ENCODE results near the gene MED16. TPM values are rescaled to one million over a fixed set of nuclear protein-coding genes. Genes with fewer than 3 reads are reported as not detected.

Gene MED16
- total RNA-seq, 2 experiments from 2014 or later: 61.3 to 68.1 TPM

- H3K27me3 Mint-ChIP-seq (ENCODE audit: low read depth): peaks cover 2% of the 10 kb centered on the region
- peak overlapping the region; percentile 36 for H3K4me3 Mint-ChIP-seq
- CTCF ChIA-PET: interaction anchor here (3.9 kb wide), 1 partner anchor 53 kb away, joined by 21 read pairs; no protein-coding TSS in a partner anchor
- no peaks in the 10 kb centered on the region for H3K36me3 Mint-ChIP-seq (ENCODE audit: low read depth)
- no peak overlapping the region for H3K27ac Mint-ChIP-seq
- intact Hi-C loops (cut with micrococcal nuclease): loop anchor here (1.0 to 5.0 kb wide), 2 partner anchors 53 to 344 kb away; partner anchors contain the start of gene BSG
- peaks cover 22% of the 10 kb centered on the region for H3K4me1 Mint-ChIP-seq (ENCODE audit: low read depth)
- no peaks in the 10 kb centered on the region for H3K9me3 Mint-ChIP-seq
- DNase-seq: peak; percentile 55
Measured at GRCh38 chr19:916645-917322, 23.8 kb upstream of the MED16 start.

GRCh38 chr19:913080-913748 lies 20.2 kb upstream of the MED16 start, which contains the start of gene R3HDM4:
R3HDM4 (minus strand) TSS chr19:913219; CDS start chr19:913157, 62 bp downstream.
- DNase-seq: peak; percentile 88
- H3K36me3 Mint-ChIP-seq (ENCODE audit: low read depth): peaks cover 5% of the 10 kb centered on the region
- peaks cover 34% of the 10 kb centered on the region for H3K4me1 Mint-ChIP-seq (ENCODE audit: low read depth)
- peak within 1 kb of the TSS; percentile 84 for H3K4me3 Mint-ChIP-seq
- H3K9me3 Mint-ChIP-seq: no peaks in the 10 kb centered on the region
- H3K27ac Mint-ChIP-seq: peak within 1 kb of the TSS; percentile 95
- intact Hi-C loops (cut with micrococcal nuclease): loop anchor here (1.0 kb wide), 1 partner anchor 20 kb away; the partner anchor contains the start of genes MED16 and RNU6-9
- peaks cover 2% of the 10 kb centered on the region for H3K27me3 Mint-ChIP-seq (ENCODE audit: low read depth)
- CTCF ChIA-PET: interaction anchor here (3.9 kb wide), 1 partner anchor 49 kb away, joined by 21 read pairs; no protein-coding TSS in a partner anchor

GRCh38 chr19:912181-913079 lies 19.4 kb upstream of the MED16 start:
- Mint-ChIP-seq H3K27me3 (ENCODE audit: low read depth) (no peaks in the 10 kb centered on the region), H3K4me3 (peak overlapping the region; percentile 84), H3K4me1 (ENCODE audit: low read depth) (peaks cover 40% of the 10 kb centered on the region), H3K27ac (peak overlapping the region; percentile 85), H3K36me3 (ENCODE audit: low read depth) (peaks cover 5% of the 10 kb centered on the region), H3K9me3 (no peaks in the 10 kb centered on the region)
- DNase-seq: peak; percentile 38
- intact Hi-C loops (cut with micrococcal nuclease): loop anchor here (1.0 kb wide), 1 partner anchor 19 kb away; the partner anchor contains the start of genes MED16 and RNU6-9
- CTCF ChIA-PET: no interaction called here

GRCh38 chr19:911197-912033 lies 18.4 kb upstream of the MED16 start:
- peak overlapping the region; percentile 68 for H3K4me3 Mint-ChIP-seq
- CTCF ChIA-PET: no interaction called here
- H3K27me3 Mint-ChIP-seq (ENCODE audit: low read depth): no peaks in the 10 kb centered on the region
- intact Hi-C loops (cut with micrococcal nuclease): no loop called here
- no peaks in the 10 kb centered on the region for H3K9me3 Mint-ChIP-seq
- no peak for DNase-seq
- H3K27ac Mint-ChIP-seq: peak overlapping the region; percentile 86
- H3K36me3 Mint-ChIP-seq (ENCODE audit: low read depth): peaks cover 7% of the 10 kb centered on the region
- peaks cover 50% of the 10 kb centered on the region for H3K4me1 Mint-ChIP-seq (ENCODE audit: low read depth)

GRCh38 chr19:907183-907853 lies 14.3 kb upstream of the MED16 start:
- Mint-ChIP-seq H3K27me3 (ENCODE audit: low read depth) (no peaks in the 10 kb centered on the region), H3K9me3 (no peaks in the 10 kb centered on the region), H3K27ac (peak overlapping the region; percentile 97), H3K4me3 (peak overlapping the region; percentile 41), H3K36me3 (ENCODE audit: low read depth) (peaks cover 15% of the 10 kb centered on the region), H3K4me1 (ENCODE audit: low read depth) (peaks cover 72% of the 10 kb centered on the region)
- CTCF ChIA-PET: interaction anchor here (0.7 to 3.8 kb wide), 4 partner anchors 13 to 44 kb away, joined by 3 to 17 read pairs (median 3); partner anchors contain the start of genes MED16 and RNU6-9
- intact Hi-C loops (cut with micrococcal nuclease): loop anchor here (2.0 to 5.0 kb wide), 4 partner anchors 35 to 345 kb away; partner anchors contain the start of gene GPX4
- DNase-seq: peak; percentile 88

- Mint-ChIP-seq H3K4me1 (ENCODE audit: low read depth) (peaks cover 75% of the 10 kb centered on the region), H3K4me3 (peak overlapping the region; percentile 41), H3K36me3 (ENCODE audit: low read depth) (peaks cover 15% of the 10 kb centered on the region), H3K9me3 (no peaks in the 10 kb centered on the region), H3K27ac (peak overlapping the region; percentile 97), H3K27me3 (ENCODE audit: low read depth) (no peaks in the 10 kb centered on the region)
- CTCF ChIA-PET: interaction anchor here (1.2 to 3.8 kb wide), 2 partner anchors 13 to 43 kb away, joined by 3 to 17 read pairs; partner anchors contain the start of genes MED16 and RNU6-9
- intact Hi-C loops (cut with micrococcal nuclease): loop anchor here (2.0 to 5.0 kb wide), 4 partner anchors 34 to 346 kb away; partner anchors contain the start of gene GPX4
- peak; percentile 78 for DNase-seq
Measured at GRCh38 chr19:906480-906879, 13.5 kb upstream of the MED16 start.

GRCh38 chr19:904545-904944 lies 11.6 kb upstream of the MED16 start:
- Mint-ChIP-seq H3K4me3 (no peak overlapping the region), H3K36me3 (ENCODE audit: low read depth) (peaks cover 13% of the 10 kb centered on the region), H3K4me1 (ENCODE audit: low read depth) (peaks cover 68% of the 10 kb centered on the region), H3K27me3 (ENCODE audit: low read depth) (no peaks in the 10 kb centered on the region), H3K27ac (no peak overlapping the region), H3K9me3 (no peaks in the 10 kb centered on the region)
- DNase-seq: no peak
- CTCF ChIA-PET: no interaction called here
- intact Hi-C loops (cut with micrococcal nuclease): no loop called here

- intact Hi-C loops (cut with micrococcal nuclease): no loop called here
- H3K4me3 Mint-ChIP-seq: no peak overlapping the region
- H3K4me1 Mint-ChIP-seq (ENCODE audit: low read depth): peaks cover 56% of the 10 kb centered on the region
- no peak for DNase-seq
- H3K36me3 Mint-ChIP-seq (ENCODE audit: low read depth): peaks cover 12% of the 10 kb centered on the region
- CTCF ChIA-PET: no interaction called here
- H3K27me3 Mint-ChIP-seq (ENCODE audit: low read depth): no peaks in the 10 kb centered on the region
- H3K9me3 Mint-ChIP-seq: no peaks in the 10 kb centered on the region
- H3K27ac Mint-ChIP-seq: no peak overlapping the region
Measured at GRCh38 chr19:903266-903797, 10.3 kb upstream of the MED16 start.

GRCh38 chr19:902446-903226 lies 9.6 kb upstream of the MED16 start:
- no peaks in the 10 kb centered on the region for H3K9me3 Mint-ChIP-seq
- H3K4me3 Mint-ChIP-seq: no peak overlapping the region
- no peak overlapping the region for H3K27ac Mint-ChIP-seq
- CTCF ChIA-PET: interaction anchor here (0.5 to 0.7 kb wide), 2 partner anchors 20 to 92 kb away, joined by 3 to 5 read pairs; no protein-coding TSS in a partner anchor
- DNase-seq: no peak
- peaks cover 49% of the 10 kb centered on the region for H3K4me1 Mint-ChIP-seq (ENCODE audit: low read depth)
- H3K27me3 Mint-ChIP-seq (ENCODE audit: low read depth): no peaks in the 10 kb centered on the region
- intact Hi-C loops (cut with micrococcal nuclease): no loop called here
- peaks cover 15% of the 10 kb centered on the region for H3K36me3 Mint-ChIP-seq (ENCODE audit: low read depth)

- CTCF ChIA-PET: interaction anchor here (0.5 to 0.7 kb wide), 2 partner anchors 21 to 93 kb away, joined by 3 to 5 read pairs; no protein-coding TSS in a partner anchor
- Mint-ChIP-seq H3K36me3 (ENCODE audit: low read depth) (peaks cover 16% of the 10 kb centered on the region), H3K9me3 (no peaks in the 10 kb centered on the region)
Measured at GRCh38 chr19:902093-902370, 9.0 kb upstream of the MED16 start.

More at GRCh38 chr19:902093-902370, 9.0 kb upstream of the MED16 start:
- Mint-ChIP-seq H3K27ac (no peak overlapping the region), H3K4me3 (no peak overlapping the region), H3K4me1 (ENCODE audit: low read depth) (peaks cover 43% of the 10 kb centered on the region), H3K27me3 (ENCODE audit: low read depth) (no peaks in the 10 kb centered on the region)
- intact Hi-C loops (cut with micrococcal nuclease): no loop called here
- no peak for DNase-seq
